Sigmoid colon (tissue), 4 donors: Measurements from ENCODE around the gene DDX21.
"Not testable (repeated sequence)": the region's sequence is repeated elsewhere in the genome, so short reads cannot be mapped to it uniquely, and the experiment has no call there.

Experiments
- EP300 ChIP-seq, 4 donors: sonication (generic); formaldehyde crosslinking; IDR thresholded peaks; one replicate each; pipeline ENCODE4 v1.6.1; 2017; ENCODE audit warnings: antibody characterized with exemption in 4 of 4
- POLR2A ChIP-seq, 2 donors: fragments of 450-650 bp; IDR thresholded peaks; one replicate each; pipeline ENCODE4 v1.6.1; 2016; ENCODE audit warnings: antibody characterized with exemption in 2 of 2, mild to moderate bottlenecking in 2 of 2, moderate library complexity in 2 of 2
- POLR2AphosphoS5 ChIP-seq, 4 donors: sonication (generic); formaldehyde crosslinking; IDR thresholded peaks; one replicate each; pipeline ENCODE4 v1.6.1; 2017; ENCODE audit warnings: antibody characterized with exemption in 4 of 4
- TF ChIP-seq, protein P1 (sequence below), 4 experiments: fragments of 450-650 bp in 3 of 4; fragments of 200-600 bp in 1 of 4; IDR thresholded peaks; one replicate each; pipeline ENCODE4 v1.5.1; 2016 to 2019; ENCODE audit warnings: antibody characterized with exemption in 4 of 4, mild to moderate bottlenecking in 3 of 4, moderate library complexity in 2 of 4

DNA sequence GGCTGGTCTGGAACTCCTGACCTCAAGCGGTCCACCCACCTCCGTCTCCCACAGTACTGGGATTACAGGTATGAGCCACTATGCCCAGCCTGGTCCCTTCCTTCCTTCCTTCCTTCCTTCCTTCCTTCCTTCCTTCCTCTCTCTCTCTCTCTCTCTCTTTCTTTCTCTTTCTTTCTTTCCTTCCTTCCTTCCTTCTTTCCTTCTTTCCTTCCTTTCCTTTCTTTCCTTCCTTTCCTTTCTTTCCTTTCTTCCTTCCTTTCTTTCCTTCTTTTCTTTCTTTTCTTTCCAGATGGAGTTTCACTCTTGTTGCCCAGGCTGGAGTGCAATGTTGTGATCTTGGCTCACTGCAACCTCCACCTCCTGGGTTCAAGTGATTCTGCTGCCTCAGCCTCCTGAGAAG, 26.8 kb upstream of the DDX21 start:
- TF ChIP-seq POLR2A, EP300, POLR2AphosphoS5 (IDR thresholded peaks at IDR 0.05): not testable (repeated sequence)
- TF ChIP-seq, protein P1, sequence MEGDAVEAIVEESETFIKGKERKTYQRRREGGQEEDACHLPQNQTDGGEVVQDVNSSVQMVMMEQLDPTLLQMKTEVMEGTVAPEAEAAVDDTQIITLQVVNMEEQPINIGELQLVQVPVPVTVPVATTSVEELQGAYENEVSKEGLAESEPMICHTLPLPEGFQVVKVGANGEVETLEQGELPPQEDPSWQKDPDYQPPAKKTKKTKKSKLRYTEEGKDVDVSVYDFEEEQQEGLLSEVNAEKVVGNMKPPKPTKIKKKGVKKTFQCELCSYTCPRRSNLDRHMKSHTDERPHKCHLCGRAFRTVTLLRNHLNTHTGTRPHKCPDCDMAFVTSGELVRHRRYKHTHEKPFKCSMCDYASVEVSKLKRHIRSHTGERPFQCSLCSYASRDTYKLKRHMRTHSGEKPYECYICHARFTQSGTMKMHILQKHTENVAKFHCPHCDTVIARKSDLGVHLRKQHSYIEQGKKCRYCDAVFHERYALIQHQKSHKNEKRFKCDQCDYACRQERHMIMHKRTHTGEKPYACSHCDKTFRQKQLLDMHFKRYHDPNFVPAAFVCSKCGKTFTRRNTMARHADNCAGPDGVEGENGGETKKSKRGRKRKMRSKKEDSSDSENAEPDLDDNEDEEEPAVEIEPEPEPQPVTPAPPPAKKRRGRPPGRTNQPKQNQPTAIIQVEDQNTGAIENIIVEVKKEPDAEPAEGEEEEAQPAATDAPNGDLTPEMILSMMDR (IDR thresholded peaks at IDR 0.05): not testable (repeated sequence)
